ENCODE results near the gene CHD6.

The CHD6 gene

DNA sequence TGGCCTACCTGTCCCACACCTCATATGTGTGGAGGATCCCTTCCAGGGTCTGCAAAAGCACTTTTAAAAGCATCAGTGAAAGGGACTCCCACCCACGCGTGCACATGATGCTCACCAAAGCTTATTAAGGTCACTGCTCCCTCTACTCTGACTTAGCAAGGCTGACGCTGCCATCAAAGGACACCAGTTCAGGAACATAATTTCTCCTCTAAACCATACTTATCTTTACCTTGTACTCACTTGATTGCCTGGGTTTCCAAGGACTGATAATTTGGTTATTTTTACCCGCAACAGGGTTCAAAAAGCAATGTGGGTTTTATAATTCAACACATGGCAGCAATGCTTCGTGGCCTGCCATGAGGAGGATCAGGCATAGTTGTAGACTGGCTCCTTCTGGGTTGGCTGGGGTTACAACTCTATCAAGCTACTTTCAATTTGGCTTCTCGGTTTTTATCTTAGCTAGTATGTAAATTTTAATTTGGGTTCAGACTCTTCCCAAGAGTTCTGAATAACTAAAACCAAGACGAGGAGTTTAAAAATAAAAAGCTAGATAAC, 199.4 kb downstream of the CHD6 start:
- no peak for DNase-seq (ENCODE audit: low read depth, low spot score)

GRCh38 chr20:41418031-41418430, 200.1 kb downstream of the CHD6 start:
- DNase-seq (ENCODE audit: low read depth, low spot score), result no peak
- no peak overlapping the region for H3K4me3 ChIP-seq (ENCODE audit: low read length)

More for the DNA sequence above, 199.4 kb downstream of the CHD6 start:
- no peak overlapping the region for H3K4me3 ChIP-seq (ENCODE audit: low read length)

GRCh38 chr20:41415191-41415590, 203.0 kb downstream of the CHD6 start:
- H3K4me3 ChIP-seq (ENCODE audit: low read length), result no peak overlapping the region
- DNase-seq (ENCODE audit: low read depth, low spot score), result no peak

GRCh38 chr20:41413169-41413568, 205.0 kb downstream of the CHD6 start:
- no peak overlapping the region for H3K4me3 ChIP-seq (ENCODE audit: low read length)
- no peak for DNase-seq (ENCODE audit: low read depth, low spot score)

DNA sequence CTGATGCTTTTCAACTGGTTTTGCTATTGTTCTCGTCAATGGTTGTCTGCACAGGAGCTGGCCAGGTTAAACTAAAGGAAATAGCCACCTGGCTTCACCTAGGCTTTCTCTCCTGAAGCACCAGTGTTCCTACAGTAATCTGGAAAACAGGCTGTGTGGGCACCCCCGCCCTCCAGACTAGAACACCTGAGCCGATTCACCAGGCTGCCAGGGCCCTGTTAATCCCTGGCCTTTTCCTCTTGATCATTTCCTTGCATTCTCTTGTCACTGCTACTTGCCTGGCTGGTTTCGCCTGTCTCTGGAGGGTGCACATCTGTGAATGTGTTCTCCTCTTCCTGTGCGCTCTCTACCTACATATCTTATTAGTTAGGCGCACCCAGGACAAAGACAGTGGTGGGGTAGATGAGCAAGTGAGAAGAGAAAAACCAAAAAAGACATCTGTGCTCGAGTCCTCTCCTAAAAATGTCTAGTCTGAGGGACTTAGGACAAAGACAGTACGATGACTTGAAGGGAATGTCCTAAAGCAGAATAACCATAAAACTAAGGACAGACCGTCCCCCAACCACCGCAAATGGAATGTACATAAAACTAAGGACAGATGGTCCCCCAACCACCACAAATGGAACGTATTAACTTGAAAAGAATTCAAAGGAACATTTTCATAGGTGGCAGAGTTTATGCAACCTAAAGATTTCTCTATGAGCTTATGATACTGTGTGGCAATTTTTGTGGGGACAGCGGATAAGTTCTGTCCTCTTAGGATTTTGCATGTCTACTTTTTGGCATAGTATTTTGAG, 205.7 kb downstream of the CHD6 start:
- no peak overlapping the region for H3K4me3 ChIP-seq (ENCODE audit: low read length)
- DNase-seq (ENCODE audit: low read depth, low spot score), result no peak

DNA sequence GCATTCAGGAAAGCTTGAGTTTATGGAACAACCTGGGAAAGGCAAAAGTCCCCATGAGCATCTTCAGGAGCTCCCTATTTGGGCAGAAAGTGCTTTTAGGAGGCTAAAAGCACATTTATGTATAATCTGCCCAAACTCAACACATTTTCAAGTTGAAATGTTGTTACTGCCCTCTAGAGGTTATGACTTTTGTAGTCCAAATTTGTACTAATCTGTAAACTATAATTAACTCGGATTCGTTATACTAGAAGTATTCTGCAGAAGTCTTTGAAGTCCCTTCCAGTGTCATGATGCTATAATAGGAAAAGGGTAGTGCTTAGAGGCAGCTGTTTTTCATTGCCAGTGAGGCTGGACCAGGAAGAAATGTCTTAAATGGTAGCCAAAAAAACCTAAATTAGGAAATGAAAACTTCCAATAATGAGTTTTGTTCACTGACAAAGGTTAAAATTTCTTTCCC, 206.8 kb downstream of the CHD6 start:
- DNase-seq (ENCODE audit: low read depth, low spot score), result peak; percentile 19
- H3K4me3 ChIP-seq (ENCODE audit: low read length), result no peak overlapping the region

DNA sequence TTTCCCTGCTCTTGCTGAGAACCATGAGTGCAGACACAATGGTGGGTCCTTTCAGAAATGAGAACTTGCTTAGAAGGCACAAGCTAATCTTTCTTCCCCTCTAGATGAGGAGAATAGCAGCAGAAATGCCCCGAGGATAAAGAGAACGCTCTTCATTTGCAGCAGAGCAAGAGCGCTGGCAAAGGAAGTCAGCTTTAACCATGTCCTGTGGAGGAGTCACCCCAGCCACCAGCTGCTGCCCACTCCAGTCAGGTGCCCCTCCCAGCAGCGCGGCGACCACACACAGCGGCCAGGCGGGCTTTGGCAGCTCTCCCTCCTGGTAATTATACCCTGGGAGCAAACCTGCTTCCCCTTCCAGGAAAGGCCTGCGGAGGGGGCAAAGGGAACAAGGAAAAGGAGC, 209.2 kb downstream of the CHD6 start:
- DNase-seq (ENCODE audit: low read depth, low spot score), result no peak
- H3K4me3 ChIP-seq (ENCODE audit: low read length), result no peak overlapping the region

GRCh38 chr20:41408156-41408794, 209.9 kb downstream of the CHD6 start:
- no peak overlapping the region for H3K4me3 ChIP-seq (ENCODE audit: low read length)
- peak; percentile 11 for DNase-seq (ENCODE audit: low read depth, low spot score)

DNA sequence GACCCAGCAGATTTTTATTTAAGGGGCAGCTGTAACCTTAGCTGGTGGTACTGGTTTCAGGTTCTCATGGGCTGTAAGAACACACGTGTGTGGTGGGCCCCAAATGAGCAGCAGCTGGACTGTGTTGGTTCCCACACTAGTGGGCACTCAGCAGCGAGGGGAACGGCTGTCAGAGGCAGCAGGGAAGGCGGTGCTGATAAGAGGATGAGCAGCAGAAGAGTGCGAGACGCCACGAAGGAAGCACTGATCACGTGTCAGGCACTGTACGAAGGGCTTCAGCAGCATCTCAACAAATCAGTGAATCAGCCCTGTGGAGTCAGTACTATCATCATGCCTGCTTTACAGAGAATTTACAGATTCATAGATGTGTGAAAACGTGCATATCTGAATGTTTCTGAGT, 210.6 kb downstream of the CHD6 start:
- no peak overlapping the region for H3K4me3 ChIP-seq (ENCODE audit: low read length)
- DNase-seq (ENCODE audit: low read depth, low spot score), result no peak

GRCh38 chr20:41406896-41407444, 211.2 kb downstream of the CHD6 start:
- no peak overlapping the region for H3K4me3 ChIP-seq (ENCODE audit: low read length)
- no peak for DNase-seq (ENCODE audit: low read depth, low spot score)

GRCh38 chr20:41406353-41406752, 211.8 kb downstream of the CHD6 start:
- no peak for DNase-seq (ENCODE audit: low read depth, low spot score)

GRCh38 chr20:41405436-41405835, 212.7 kb downstream of the CHD6 start:
- DNase-seq (ENCODE audit: low read depth, low spot score), result no peak
- no peak overlapping the region for H3K4me3 ChIP-seq (ENCODE audit: low read length)

More at GRCh38 chr20:41406353-41406752, 211.8 kb downstream of the CHD6 start:
- no peak overlapping the region for H3K4me3 ChIP-seq (ENCODE audit: low read length)

- DNase-seq (ENCODE audit: low read depth, low spot score), result no peak
- no peak overlapping the region for H3K4me3 ChIP-seq (ENCODE audit: low read length)
Observed at GRCh38 chr20:41403604-41404003, 214.6 kb downstream of the CHD6 start.

DNA sequence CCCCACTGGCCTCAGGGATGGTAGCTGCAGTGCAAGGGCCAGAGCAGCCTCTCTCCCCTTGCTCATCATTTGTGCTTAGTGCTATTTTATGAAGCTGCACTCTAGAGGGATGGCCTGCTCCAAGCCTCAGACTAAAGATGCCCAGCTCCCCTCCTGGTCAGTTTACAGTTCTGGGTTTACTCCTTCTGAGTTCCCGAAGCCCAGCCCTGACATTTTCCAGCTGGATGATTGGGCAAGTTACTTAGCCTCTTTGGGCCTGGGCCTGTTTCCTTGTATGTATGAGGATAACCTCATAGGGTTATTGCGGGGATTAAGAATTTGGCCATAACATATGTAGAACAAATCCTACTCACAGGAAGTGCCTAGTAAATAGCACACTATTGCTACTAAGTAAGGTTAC, 219.8 kb downstream of the CHD6 start:
- no peak overlapping the region for H3K4me3 ChIP-seq (ENCODE audit: low read length)

DNA sequence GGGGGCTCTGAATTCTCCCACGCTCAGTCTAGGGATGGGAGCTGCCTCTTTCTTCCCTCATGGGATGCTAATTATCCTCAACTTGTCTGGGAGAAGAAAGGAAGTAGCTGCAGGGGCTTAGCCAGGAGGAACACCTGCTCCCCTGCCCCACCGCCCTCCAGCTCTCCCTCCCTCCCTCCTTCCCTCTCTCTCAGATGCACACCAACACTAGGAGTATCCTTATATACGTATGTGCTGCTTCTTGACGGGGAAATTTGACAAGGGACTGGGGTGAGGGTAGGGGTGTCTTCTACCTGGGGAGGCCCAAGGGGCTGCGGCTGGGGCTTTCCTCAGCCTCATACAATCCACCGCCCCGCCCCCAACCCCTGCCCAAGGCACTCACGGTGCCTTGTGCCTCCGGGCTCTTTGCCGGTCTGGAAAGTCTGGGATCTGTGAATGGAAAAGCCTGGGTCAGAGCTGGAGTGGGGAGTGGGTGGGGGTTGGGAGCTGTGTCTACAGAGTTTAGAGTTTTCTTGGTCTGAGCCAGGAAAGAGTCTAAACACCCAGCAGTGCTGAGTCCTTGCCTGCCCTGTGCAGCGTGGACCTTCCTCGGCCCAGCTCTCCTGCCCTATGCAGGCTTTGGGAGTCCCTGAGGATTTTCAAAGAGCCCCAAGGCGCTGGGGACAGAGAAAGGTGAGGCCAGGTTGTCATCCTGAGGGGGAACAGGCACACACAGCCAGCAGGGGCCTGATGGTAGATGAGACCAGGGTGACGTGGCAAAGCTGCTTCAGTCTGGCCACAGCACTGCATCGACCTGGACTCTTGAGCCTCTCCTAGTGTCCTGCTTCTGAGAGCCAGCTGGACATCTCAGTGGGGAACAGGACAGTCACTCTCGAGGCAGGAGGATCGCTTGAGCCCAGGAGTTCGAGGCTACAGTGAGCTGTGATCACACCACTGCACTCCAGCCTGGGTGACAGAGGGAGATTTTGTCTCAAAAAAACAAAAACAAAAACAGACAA, 222.2 kb downstream of the CHD6 start:
- DNase-seq (ENCODE audit: low read depth, low spot score), result no peak
- H3K4me3 ChIP-seq (ENCODE audit: low read length), result no peak overlapping the region

More for the DNA sequence above, 219.8 kb downstream of the CHD6 start:
- no peak for DNase-seq (ENCODE audit: low read depth, low spot score)

- DNase-seq (ENCODE audit: low read depth, low spot score), result no peak
- H3K4me3 ChIP-seq (ENCODE audit: low read length), result no peak overlapping the region
Observed at GRCh38 chr20:41394931-41395666, 223.1 kb downstream of the CHD6 start.

DNA sequence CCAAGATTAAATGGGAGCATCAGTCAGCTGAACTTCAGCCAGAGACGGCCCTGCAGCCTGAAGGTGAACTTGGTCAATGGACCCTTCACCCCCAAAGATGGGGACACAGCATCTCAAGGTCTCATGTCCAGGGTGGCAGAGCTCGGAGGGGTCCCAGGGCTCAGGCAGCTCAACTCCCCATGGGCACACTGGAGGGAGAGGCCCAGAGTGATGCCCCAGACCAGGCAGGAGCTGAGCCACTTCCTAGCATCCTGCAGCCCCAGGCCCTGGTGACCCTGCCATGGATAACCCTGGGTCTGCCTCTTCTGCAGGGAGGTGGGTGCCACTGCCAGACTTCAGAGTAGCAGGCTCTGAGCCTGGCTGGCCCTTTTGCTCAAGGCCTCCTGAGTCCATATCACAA, 224.1 kb downstream of the CHD6 start:
- DNase-seq (ENCODE audit: low read depth, low spot score), result no peak

GRCh38 chr20:41393705-41394066, 224.5 kb downstream of the CHD6 start:
- H3K4me3 ChIP-seq (ENCODE audit: low read length), result no peak overlapping the region
- no peak for DNase-seq (ENCODE audit: low read depth, low spot score)

More for the DNA sequence above, 224.1 kb downstream of the CHD6 start:
- no peak overlapping the region for H3K4me3 ChIP-seq (ENCODE audit: low read length)
